ENCODE measurements around the gene ASIC1. TPM values are rescaled to one million over a fixed set of nuclear protein-coding genes. Genes with fewer than 3 reads are reported as not detected.

Gene ASIC1
- total and polyA plus RNA-seq, 2 of the 13 experiments (the other 11 are each of a cell fraction or from before 2014, with no cell fraction given), result 0.44 to 1.5 TPM

- ATAC-seq (peak; percentile 10), DNase-seq (ENCODE audit: low spot score) (peak; percentile 49), FAIRE-seq (no peak)
- BruUV-seq (replicated peaks), result no TSS peak
- Histone ChIP-seq H3K27me3 (ENCODE audit: control insufficient read depth in 1 of 2, insufficient read depth in 2 of 2, low read length in 2 of 2) (no peaks in the 10 kb centered on the region; a peak in 1 of 5 replicates), H3K36me3 (replicated peaks in 1 of 2; ENCODE audit: control insufficient read depth in 1 of 2, insufficient read depth in 2 of 2, low read length in 2 of 2) (peaks cover 1 to 6% of the 10 kb centered on the region in 2 experiments; a peak in 2 of 5 replicates), H2AFZ (ENCODE audit: low read length) (no peak overlapping the region), H3K79me2 (ENCODE audit: insufficient read depth, low read length) (peaks cover 20% of the 10 kb centered on the region), H3K4me2 (ENCODE audit: low read depth, low read length) (peak overlapping the region; percentile 99), H4K20me1 (ENCODE audit: insufficient read depth, low read length) (no peaks in the 10 kb centered on the region), H3K4me3 (replicated peaks in 1 of 3; ENCODE audit: insufficient read depth in 1 of 3, low read depth in 2 of 3, low read length in 3 of 3) (peak overlapping the region; percentile 90 to 94 (median 92)), H3K27ac (ENCODE audit: extremely low read length, insufficient read depth, low read length) (peak overlapping the region; percentile 90), H3K9ac (ENCODE audit: insufficient read depth, low read depth, low read length) (peak overlapping the region; percentile 90), H3K4me1 (ENCODE audit: insufficient read depth, low read length) (peaks cover 50% of the 10 kb centered on the region), H3K9me3 (ENCODE audit: low read length) (no peaks in the 10 kb centered on the region)
- WGBS (ENCODE audit: low lambda C conversion rate), result 2% methylated on average over 26 of the region's 26 CpGs
- ChIA-PET CTCF (ENCODE audit: low intra/inter-chr PET ratio, low total read pairs) (interaction anchor here (1.0 to 1.5 kb wide), 3 partner anchors 24 to 63 kb away, joined by 4 to 7 read pairs (median 4); no protein-coding TSS in a partner anchor), POLR2A (interaction anchor here (0.6 to 7.6 kb wide), 23 partner anchors 8 to 1202 kb away, joined by 3 to 265 read pairs (median 5); partner anchors contain the start of genes CERS5, FAM186A, GPD1 and LIMA1)
- intact Hi-C loops (cut with micrococcal nuclease; ENCODE audit: unreplicated experiment) (loop anchor here (2.0 kb wide), 1 partner anchor 54 kb away; the partner anchor contains the start of gene CERS5), in situ Hi-C loops (cut with HindIII; ENCODE audit: extremely low pct_ligation_motif_present, low pct_unique_long_range_greater_than_20kb) (no loop called here)
- TF ChIP-seq ZNF772 (CRISPR knock-in tag; IDR thresholded peaks at IDR 0.05) (0 out of 2 replicates have a peak, but pooled peaks have one; percentile 5), ZNF713 (CRISPR knock-in tag; IDR thresholded peaks at IDR 0.05) (no peak), ATF3 (CRISPR knock-in tag; IDR thresholded peaks at IDR 0.05) (no peak), ZNF784 (CRISPR knock-in tag; IDR thresholded peaks at IDR 0.05; ENCODE audit: borderline replicate concordance) (0 out of 2 replicates have a peak, but pooled peaks have one; percentile 15), GATAD2A (CRISPR knock-in tag; IDR thresholded peaks at IDR 0.05) (no peak), USF2 (IDR thresholded peaks at IDR 0.05; ENCODE audit: low read depth, low read length) (no peak), USF2 (CRISPR knock-in tag; IDR thresholded peaks at IDR 0.05; ENCODE audit: borderline replicate concordance) (no peak), HES4 (CRISPR knock-in tag; IDR thresholded peaks at IDR 0.05; ENCODE audit: borderline replicate concordance) (0 out of 2 replicates have a peak, but pooled peaks have one; percentile 68), ZFP36L1 (CRISPR knock-in tag; IDR thresholded peaks at IDR 0.05) (no peak), ZNF446 (CRISPR knock-in tag; IDR thresholded peaks at IDR 0.05) (0 out of 2 replicates have a peak, but pooled peaks have one; percentile 64), BATF2 (CRISPR knock-in tag; IDR thresholded peaks at IDR 0.05) (no peak), ZSCAN25 (CRISPR knock-in tag; IDR thresholded peaks at IDR 0.05) (0 out of 2 replicates have a peak, but pooled peaks have one; percentile 49), ZNF501 (CRISPR knock-in tag; IDR thresholded peaks at IDR 0.05) (peak; percentile 56; the same call in 1 of the 2 replicates), XBP1 (CRISPR knock-in tag; IDR thresholded peaks at IDR 0.05) (0 out of 2 replicates have a peak, but pooled peaks have one; percentile 64), ZNF12 (CRISPR knock-in tag; IDR thresholded peaks at IDR 0.05) (0 out of 2 replicates have a peak, but pooled peaks have one; percentile 9), ATF2 (CRISPR knock-in tag; IDR thresholded peaks at IDR 0.05) (no peak), MEIS2 (CRISPR knock-in tag; IDR thresholded peaks at IDR 0.05) (no peak), MYC (CRISPR knock-in tag; IDR thresholded peaks at IDR 0.05; ENCODE audit: borderline replicate concordance) (0 out of 2 replicates have a peak, but pooled peaks have one; percentile 35), ZNF205 (CRISPR knock-in tag; IDR thresholded peaks at IDR 0.05) (no peak)
Measured at GRCh38 chr12:50112456-50113218, 55.2 kb downstream of the ASIC1 start.

Data from HepG2 (cell line).